HG02943 (cell line): ENCODE data around the gene DDT.
"Not testable (repeated sequence)": the region's sequence is repeated elsewhere in the genome, so short reads cannot be mapped to it uniquely, and the experiment has no call there.

Source experiments
- ATAC-seq: cut with Tn5 transposase; IDR thresholded peaks from one replicate; pipeline ENCODE4 v1.9.1; 2021; ENCODE audit warnings: mild to moderate bottlenecking, low read depth, moderate library complexity; ENCODE audit not compliant: unreplicated experiment

Gene DDT

GRCh38 chr22:23954193-23954990 is 19.8 kb downstream of the DDT start:
- ATAC-seq: not testable (repeated sequence)

GRCh38 chr22:23953485-23953884 is 20.8 kb downstream of the DDT start:
- not testable (repeated sequence) for ATAC-seq

- not testable (repeated sequence) for ATAC-seq
Observed at GRCh38 chr22:23952794-23953405, 21.3 kb downstream of the DDT start.

GRCh38 chr22:23951383-23951782 is 22.9 kb downstream of the DDT start:
- not testable (repeated sequence) for ATAC-seq

- not testable (repeated sequence) for ATAC-seq
Observed at GRCh38 chr22:23949764-23950163, 24.5 kb downstream of the DDT start.

GRCh38 chr22:23947391-23947790 is 26.9 kb downstream of the DDT start:
- ATAC-seq: not testable (repeated sequence)

GRCh38 chr22:23940166-23940565 is 34.1 kb downstream of the DDT start:
- not testable (repeated sequence) for ATAC-seq

GRCh38 chr22:23939017-23939357 is 35.3 kb downstream of the DDT start:
- ATAC-seq: no peak

GRCh38 chr22:23938328-23939016 is 35.8 kb downstream of the DDT start:
- ATAC-seq: no peak

GRCh38 chr22:23926561-23926960 is 47.7 kb downstream of the DDT start:
- no peak for ATAC-seq

- no peak for ATAC-seq
Observed at GRCh38 chr22:23925020-23925606, 49.1 kb downstream of the DDT start.

GRCh38 chr22:23922921-23923320 is 51.3 kb downstream of the DDT start:
- ATAC-seq: no peak

GRCh38 chr22:23921586-23922201 is 52.5 kb downstream of the DDT start:
- not testable (repeated sequence) for ATAC-seq
